Pulmonary artery endothelial cell (primary cell): ENCODE data around the gene CDCA4. TPM values are rescaled to one million over a fixed set of nuclear protein-coding genes. Genes with fewer than 3 reads are reported as not detected.
"Not testable (repeated sequence)": the region's sequence is repeated elsewhere in the genome, so short reads cannot be mapped to it uniquely, and the experiment has no call there.

Experiments used
- DNase-seq: peaks from one replicate; pipeline ENCODE4 v3.0.0-alpha.2; 2011; ENCODE audit warnings: low read depth, low spot score
- total RNA-seq: library from RNA; depleted of rRNA; stranded (reverse); fragments of >200 nt; gene quantifications from 2 replicates; pipeline ENCODE4 v1.2.3, GENCODE V29; 2014

The CDCA4 gene
- 50.5 and 59.4 TPM in 2 replicates for total RNA-seq

DNA sequence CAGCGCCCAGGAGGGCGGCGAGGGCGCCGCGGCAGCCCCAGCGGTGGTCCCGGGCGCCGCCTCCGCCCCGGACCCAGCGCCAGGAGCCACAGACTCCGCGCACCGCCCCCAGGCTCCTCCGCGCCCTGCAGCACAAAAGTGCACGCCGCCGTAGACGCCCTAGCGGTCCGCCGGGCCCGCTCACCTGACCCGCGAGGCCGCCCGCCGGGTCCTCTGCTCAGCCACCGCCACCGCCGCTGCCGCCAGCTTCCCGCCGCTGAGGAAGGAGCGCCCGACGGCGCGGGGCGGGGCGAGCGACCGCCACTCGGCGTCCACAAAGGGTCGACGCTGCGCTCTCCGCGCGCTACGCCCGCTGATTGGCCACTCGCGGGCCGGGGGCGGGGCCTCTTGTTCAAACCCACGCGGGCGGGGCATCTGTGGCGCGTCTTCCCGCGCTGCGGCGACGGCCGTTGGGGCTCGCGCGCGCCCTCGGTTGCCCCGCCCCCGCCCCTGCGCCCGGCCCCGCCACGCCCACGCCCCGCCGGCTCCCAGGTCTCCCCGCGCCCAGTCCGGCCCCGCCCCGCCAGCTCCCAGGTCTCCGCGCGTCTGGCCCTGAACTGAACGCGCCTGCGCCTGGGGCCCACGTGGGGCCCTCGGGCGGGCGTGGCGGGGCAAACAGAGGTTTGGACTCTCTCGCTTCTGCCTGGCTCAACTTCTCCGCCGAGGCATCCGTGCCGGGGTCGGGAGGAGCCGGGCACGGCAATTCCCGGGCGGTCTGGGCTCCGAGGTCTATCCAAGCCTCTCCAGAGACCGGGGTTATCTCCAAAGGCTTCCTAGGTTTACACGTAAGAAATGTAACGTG is at the start of gene CDCA4:
Gene CDCA4, minus strand, starts transcription at position 269 of the 841 bp plus-strand sequence. CDS start 9,154 bp downstream, outside the sequence.
- peak; percentile 76 for DNase-seq

GRCh38 chr14:105069871-105070759 is 49.2 kb upstream of the CDCA4 start:
- DNase-seq = no peak

DNA sequence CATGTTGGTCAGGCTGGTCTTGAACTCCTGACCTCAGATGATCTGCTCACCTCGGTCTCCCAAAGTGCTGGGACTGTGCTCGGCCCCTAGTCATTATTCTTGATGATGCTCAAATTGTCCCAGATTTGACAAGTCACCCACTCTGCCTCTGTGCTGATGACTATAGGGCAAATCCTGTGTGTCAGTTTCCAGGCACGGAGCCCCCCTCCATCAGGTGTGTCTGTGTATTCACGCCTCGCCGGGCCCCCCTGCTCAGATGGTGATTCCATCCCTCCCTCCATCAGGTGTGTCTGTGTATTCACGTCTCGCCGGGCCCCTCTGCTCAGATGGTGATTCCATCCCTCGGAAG is 48.6 kb upstream of the CDCA4 start:
- no peak for DNase-seq

DNA sequence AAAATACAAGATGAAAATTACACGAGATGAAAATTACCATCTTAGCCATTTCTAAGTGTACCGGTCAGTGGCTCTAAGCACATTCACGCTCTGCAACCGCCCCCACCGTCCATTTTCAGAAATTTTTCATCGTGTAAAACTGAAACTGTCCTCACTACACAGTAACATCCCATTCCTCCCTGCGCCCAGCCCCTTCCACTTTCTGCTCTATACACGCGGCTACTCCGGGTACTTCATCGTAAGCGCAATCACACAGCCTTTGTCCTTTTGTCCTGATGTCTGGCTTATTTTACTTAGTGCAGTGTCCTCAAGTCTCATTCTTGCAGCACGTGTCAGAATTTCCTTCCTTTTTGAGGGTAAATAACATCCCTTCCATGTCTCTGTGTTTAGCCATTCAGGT is 47.9 kb upstream of the CDCA4 start:
- DNase-seq = no peak

DNA sequence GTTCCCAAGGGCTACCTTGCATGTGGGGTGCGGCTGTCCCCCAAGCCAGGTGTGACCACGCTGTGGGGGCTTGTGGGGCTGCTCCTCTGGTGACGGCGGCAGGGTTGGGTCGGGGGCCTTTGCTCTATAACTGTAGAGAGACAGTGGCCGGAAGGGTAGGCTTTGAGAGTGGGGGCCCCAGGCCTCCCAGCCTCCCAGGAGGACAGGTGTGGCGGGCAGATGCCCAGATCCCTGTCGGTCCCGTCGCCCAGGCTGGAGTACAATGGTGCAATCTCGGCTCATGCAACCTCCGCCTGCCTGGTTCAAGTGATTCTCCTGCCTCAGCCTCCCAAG is 47.1 kb upstream of the CDCA4 start:
- no peak for DNase-seq

DNA sequence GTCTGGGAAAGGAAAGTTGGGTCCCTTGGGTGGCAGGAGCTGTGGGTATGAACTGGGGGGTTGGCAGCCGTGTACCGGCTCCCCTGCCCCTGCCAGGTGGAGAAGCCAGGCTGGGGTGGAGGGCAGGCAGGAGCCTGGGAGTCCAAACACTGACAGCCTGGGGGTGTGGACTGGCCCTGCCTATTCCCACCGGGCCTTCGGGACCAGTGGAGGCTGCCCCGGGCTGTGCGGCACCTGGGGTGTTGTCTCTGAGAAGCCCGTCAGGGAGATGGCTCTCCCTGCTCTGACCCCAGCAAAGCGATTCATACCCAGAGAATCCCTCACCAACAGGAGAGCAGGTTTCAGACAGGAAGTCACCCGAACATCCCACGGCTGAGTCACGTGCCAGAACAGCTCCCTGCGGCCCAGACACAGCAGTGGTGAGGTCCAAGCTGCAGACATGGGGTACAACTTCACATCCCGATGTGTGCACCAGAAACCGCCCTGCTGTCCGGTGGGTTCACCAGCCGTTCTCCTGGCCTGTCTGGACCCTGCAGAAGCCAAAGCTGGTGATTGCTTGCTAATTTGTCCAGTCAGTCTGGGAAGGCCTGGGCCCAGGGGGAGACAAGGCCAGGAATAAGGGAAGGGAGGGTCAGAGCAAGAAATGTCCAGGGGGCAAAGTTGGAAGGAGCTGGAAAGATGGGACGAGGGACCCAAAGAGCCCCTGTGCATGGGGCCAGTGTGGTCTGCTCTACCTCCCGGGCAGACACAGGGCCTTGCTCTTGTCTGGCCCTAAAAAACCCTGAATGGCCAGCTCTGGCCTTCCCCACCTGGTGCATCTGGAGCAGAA is 46.5 kb upstream of the CDCA4 start:
- no peak for DNase-seq

- no peak for DNase-seq
Observed at GRCh38 chr14:105066240-105067071, 45.6 kb upstream of the CDCA4 start.

GRCh38 chr14:105065280-105066228 is 44.7 kb upstream of the CDCA4 start, which contains the start of gene GPR132:
Gene GPR132 (minus strand): TSS chr14:105065430. CDS start chr14:105055420, 10,010 bp downstream.
- DNase-seq = no peak

GRCh38 chr14:105064721-105065143 is 43.8 kb upstream of the CDCA4 start:
- no peak for DNase-seq

DNA sequence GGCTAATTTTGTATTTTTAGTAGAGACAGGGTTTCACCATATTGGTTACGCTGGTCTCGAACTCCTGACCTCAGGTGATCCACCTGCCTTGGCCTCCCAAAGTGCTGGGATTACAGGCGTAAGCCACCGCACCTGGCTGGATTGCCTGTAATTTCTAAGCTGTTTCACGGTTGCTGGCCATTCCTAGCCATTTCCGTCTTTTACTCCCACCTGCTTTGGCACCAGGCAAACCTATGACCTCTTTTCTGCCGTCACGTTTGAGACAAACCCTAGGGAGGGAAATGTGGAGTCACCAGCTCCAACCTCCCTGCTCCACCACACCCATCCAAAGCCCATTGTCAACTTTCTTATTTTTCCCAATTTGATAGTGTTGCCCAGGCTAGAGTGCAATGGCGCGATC is 43.1 kb upstream of the CDCA4 start:
- no peak for DNase-seq

DNA sequence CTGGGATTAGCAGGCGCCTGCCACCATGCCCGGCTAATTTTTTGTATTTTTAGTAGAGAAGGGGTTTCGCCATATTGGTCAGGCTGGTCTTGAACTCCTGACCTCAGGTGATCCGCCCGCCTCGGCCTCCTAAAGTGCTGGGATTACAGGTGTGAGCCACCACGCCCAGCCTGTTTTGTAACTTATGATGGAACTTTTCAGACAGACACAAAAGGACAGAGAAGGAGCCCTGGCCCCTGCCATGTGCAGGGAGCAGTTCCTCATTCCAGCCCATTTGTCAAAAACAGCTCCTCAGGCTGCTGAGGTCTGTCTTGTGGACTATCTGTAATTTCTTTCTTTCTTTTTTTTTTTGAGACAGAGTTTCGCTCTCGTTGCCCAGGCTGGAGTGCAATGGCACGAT is 42.6 kb upstream of the CDCA4 start:
- DNase-seq = not testable (repeated sequence)

DNA sequence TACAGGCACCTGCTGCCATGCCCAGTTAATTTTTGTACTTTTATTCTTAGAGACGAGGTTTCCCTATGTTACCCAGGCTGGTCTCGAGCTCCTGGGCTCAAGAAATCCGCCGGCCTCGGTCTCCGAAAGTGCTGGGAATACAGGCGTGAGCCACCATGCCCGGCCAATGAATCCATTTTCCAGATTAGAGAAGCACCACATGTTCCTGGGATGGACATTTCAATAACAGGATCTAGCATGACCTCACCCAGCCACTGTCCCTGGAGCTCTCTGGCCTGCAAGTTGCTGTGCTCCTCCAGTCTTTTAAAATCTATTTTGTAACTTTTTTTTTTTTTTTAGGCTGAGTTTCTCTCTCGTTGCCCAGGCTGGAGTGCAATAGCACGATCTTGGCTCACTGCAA is 42.2 kb upstream of the CDCA4 start:
- DNase-seq = no peak

- no peak for DNase-seq
Observed at GRCh38 chr14:105062048-105062433, 41.2 kb upstream of the CDCA4 start.

- DNase-seq = no peak
Observed at GRCh38 chr14:105061428-105062047, 40.7 kb upstream of the CDCA4 start.

DNA sequence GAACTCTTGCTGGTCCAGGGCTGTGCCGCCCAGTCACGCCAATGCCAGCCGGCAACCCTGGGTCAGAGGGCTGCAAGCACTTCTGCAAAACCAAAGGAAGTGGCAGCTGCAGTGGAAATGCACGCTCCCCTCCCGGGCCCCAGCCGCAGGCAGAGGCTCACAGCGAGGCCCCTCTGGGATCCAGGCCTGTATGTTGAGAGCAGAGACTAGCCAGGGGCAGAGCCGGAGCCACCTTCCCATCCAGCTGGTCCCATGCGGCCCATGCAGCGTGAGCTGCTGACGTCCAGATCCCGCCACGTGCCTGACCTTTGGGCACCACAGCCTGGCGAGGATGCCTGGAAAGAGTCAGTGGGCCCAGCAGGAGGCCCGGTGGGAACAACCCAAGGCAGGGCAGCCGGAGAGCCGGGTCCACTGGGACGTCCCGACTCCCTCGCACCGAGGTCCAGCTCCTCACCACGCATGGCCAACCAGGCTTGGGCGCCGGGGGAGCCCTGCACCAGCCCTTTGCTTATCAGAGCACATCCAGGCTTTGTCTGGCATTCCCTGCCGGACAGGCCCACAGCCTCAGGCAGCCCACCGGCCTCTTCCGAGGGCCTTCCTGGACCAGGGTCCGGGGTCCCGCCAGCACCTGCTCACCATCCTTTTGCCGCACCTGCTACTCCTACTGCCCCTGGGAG is 40.0 kb upstream of the CDCA4 start:
- DNase-seq = no peak

DNA sequence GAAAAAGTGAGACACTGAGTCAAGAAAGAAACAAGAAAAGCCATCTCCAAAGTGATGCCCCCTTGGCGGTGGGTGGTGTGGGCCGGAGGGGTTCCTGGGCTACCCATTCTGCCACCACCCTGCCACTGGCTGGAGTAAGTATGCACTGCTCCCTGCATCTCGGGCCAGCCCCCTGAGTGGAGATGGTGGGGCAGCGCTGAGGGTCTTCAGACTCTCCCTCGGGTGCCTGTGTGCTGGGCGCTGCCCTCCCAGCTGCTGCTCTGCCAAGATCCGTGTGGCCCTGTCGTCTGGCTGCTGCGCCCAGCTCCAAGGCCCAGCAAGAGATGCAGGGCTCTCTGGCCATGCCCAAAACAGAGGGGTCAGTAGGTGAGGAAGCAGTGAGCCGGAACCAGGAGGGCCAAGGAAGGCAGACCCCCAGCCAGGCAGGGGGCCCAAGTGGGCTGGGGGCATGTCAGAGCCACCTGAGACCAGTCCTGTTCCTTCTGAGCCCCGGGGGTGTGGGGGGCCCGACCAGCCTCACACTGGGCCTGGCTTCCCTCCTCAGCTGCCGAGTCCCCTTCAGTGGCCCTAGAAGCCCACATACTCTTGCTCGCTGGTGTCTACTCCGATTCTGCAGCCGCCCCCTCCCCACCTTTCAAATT is 39.2 kb upstream of the CDCA4 start:
- no peak for DNase-seq

DNA sequence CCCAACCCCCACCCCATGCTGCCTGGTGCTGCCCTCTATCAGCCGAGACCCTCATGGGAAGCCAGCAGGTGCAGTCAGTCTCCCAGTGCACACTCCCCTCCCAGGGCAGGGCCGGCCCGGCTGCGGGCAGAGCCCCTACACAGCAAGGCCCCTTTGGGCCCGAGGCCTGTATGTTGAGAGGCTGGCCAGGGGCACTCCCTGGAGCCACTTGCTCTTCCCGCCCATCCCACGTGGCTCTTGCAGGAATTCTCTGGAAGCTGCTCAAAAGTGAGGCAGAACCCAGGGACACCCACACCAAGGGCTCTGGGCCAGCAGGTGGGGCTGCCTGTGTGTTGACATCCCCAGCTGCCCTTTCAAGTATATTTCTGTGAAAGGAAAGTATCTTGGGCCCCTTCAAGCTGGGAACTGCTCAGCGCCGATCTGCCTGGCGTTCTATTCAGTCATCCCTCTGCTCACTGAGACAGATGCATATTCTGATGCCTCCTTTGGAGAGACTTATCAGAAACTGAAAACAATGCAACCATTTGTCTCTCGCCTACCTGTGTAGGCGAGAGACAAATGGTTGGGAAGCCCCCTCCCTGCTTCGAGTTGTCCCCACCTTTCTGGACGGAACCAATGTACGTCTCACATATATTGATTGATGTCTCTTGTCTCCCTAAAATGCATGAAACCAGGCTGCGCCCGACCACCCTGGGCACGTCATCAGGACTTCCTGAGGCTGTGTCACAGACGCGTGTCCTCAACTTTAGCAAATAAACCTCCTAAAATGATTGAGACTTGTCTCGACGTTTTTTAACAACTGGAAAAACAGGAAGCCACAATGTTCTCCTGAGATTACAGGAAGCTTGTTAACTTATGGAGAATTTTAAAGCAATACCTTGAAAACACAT is 38.4 kb upstream of the CDCA4 start:
- DNase-seq = no peak
